Skeletal muscle cell (primary cell): ENCODE data around the gene VTCN1.
A peak's percentile ranks its signal among the peaks of the same experiment; 100 is the strongest.
"Not testable (repeated sequence)": the region's sequence is repeated elsewhere in the genome, so short reads cannot be mapped to it uniquely, and the experiment has no call there.

ENCODE experiments used
- DNase-seq: peaks from one replicate; pipeline ENCODE4 v3.0.0-alpha.2; 2010; ENCODE audit warnings: low read depth
- H3K4me3 ChIP-seq: 2 replicates; pipeline ENCODE4 v1.5.1; 2011; ENCODE audit warnings: low read depth, mild to moderate bottlenecking, control low read depth, low read length, moderate library complexity

VTCN1 gene

DNA sequence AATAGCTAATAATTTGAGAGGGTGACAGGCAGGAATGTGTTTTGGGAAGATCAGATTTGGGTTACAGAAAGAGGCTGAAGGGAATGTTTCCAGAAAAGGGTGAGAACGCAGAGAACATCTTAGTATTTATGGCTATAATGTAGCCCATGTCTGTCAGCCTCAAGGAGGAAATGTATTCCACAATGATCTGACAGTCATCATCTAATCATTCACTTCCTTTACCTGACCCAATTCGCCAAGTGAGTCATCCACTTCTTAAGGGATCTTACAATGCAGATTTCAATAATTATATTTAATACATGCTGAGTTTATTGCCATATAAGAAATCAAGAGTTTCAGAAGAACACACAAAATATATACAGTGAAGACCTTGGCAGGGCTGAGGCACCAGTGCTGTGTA is 100.0 kb downstream of the VTCN1 start:
- no peak overlapping the region for H3K4me3 ChIP-seq
- no peak for DNase-seq

- no peak for DNase-seq
- H3K4me3 ChIP-seq = no peak overlapping the region
Observed at GRCh38 chr1:117107364-117107763, 103.4 kb downstream of the VTCN1 start.

- DNase-seq = no peak
Observed at GRCh38 chr1:117106478-117106877, 104.2 kb downstream of the VTCN1 start.

GRCh38 chr1:117105722-117106121 is 105.0 kb downstream of the VTCN1 start:
- no peak for DNase-seq
- H3K4me3 ChIP-seq = no peak overlapping the region

More at GRCh38 chr1:117106478-117106877, 104.2 kb downstream of the VTCN1 start:
- no peak overlapping the region for H3K4me3 ChIP-seq

GRCh38 chr1:117104986-117105385 is 105.7 kb downstream of the VTCN1 start:
- no peak for DNase-seq
- H3K4me3 ChIP-seq = no peak overlapping the region

GRCh38 chr1:117101858-117102257 is 108.9 kb downstream of the VTCN1 start:
- not testable (repeated sequence) for H3K4me3 ChIP-seq, DNase-seq

- no peak overlapping the region for H3K4me3 ChIP-seq
- DNase-seq = no peak
Observed at GRCh38 chr1:117101334-117101733, 109.4 kb downstream of the VTCN1 start.

DNA sequence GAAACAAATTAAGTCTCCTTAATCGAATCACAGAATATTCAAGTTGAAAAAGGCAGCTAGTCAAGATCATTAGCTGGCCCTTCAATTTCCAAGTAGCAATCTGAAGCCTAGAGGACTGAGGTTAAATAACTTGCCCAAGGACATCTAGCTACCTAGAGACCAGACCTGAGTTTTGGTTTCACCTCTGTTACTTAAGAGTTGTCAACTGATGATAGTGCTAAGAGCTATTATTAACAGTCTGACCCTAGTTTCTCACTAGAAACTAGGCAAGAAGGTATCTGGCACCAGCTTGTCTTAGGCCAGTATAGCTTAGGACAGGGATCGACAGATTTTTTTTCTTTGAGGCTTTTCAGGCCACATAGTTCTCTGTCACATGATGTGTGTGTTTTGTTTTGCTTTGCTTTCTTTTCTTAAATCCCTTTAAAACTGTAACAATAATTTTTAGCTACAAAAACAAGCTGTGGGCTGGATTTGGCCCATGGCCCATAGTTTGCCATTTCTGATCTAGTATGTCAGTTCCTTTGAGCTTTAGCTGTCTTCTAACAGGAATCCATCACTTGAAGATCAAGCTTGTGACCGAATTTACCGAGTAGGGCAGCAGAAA is 112.3 kb downstream of the VTCN1 start:
- no peak for DNase-seq
- H3K4me3 ChIP-seq = no peak overlapping the region

DNA sequence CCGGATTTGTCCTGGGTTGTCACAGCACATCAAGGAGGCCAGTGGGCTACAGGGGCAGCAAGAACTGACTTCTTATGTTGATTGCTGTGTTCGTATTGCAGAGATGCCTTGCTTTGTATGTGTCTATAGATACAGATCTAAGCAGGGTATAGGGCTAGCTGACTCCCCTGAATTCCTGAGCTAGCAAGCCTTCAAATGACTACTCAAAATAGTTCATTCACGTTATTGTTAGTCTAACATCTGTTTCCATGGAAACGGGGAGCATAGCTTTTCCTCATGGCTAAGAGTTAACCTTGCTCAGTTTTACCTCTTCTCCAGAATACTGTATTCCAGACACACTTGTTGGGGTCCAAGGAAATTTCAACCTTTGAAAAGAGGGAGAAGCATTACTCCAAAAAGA is 113.3 kb downstream of the VTCN1 start:
- no peak for DNase-seq
- H3K4me3 ChIP-seq = no peak overlapping the region

DNA sequence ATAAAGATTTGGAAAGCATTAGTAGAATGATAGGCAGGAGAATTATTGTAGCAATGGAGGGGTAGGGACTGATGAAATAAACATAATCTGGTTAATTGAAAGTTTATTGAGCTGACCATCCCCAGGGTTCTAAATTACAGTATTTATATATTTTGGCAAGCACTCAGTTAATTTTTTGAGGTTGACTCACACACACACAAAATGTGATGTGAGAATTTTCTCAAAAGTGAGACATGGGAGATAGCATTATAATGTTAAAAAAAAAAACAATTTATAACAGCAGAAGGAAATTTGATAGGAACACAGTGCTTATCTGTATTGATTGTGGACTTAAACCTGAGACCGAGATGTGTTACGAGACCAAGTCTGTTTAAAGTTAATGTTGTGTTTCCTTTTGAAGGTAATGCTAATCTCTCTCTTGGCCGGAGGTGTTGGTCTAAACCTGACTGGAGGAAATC is 113.7 kb downstream of the VTCN1 start:
- no peak overlapping the region for H3K4me3 ChIP-seq

DNA sequence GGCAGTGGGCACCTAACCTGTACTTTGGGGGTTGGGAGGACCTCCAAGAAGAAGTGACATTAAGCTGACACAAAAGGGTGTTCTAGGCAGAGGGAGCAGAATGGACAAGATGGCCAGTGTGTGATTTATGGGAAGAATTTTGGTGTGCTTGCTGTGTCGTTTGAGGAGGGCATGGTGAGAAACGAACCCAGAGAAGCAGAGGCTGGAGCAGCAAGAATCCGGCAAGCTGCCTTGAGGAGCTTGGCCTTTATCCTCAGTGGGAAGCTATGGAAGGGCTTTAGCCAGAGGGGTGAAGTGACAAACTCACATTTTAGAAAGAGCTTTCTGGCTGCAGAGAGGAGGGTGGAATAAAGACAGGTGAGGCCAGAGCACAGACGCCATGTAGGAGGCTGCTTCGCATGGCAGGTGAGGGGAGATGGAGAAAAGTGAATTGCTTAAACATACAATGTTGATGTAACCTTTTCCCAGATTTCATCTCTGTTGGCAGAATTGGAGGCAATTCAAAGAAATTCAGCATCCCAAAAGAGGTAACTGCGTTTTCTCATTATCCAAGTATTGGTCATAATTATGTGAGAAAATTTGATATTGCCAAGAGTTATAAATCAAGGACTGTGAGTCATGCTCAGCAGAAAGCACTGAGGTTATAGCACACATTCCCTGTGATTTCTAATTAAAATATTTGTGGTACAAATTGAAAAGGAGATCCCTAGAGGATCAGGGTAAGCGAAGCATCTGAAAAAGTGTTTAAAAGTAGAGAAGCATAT is 115.7 kb downstream of the VTCN1 start:
- DNase-seq = peak; percentile 64

More for the DNA sequence above, 113.7 kb downstream of the VTCN1 start:
- no peak for DNase-seq

DNA sequence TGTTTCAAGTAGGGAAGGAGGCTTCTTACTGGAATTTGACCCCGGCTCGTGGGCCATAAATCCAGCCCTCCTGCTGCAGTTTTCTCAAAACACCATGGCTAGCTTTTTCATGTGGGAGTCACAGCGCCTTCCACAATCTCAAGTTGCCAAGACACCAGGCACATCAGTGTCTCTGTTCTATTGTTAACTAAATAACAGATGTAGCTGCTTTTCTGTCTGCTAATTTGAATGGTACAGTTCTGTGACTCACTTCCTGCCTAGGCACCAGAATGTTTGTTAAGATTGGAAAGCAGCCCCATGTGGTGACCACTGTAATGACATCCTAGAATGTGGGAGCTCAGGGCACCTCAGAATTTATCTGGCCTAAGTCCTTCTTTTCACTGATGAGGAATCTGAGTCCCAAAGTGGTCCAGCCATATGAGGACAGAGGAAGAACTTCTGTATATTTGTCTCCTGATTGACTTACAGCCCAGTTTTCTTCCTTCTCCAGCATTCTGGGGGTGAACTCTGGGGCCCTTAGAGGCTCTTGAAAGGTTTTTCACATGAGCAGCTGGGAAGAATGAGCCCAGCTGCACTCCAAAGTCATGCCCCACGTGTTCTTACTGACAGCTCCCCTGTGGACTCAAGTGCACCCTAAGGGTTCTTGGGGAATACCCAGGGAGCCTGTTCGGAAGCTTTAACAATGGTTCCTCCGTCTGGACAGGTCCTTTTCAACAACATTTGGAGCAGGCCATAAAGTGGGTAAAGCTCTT is 116.7 kb downstream of the VTCN1 start:
- DNase-seq = peak; percentile 43
- no peak overlapping the region for H3K4me3 ChIP-seq

More for the DNA sequence above, 115.7 kb downstream of the VTCN1 start:
- no peak overlapping the region for H3K4me3 ChIP-seq
